Thyroid gland (tissue), 4 donors: ENCODE measurements around the gene SLCO3A1.

Experiments used
- POLR2A ChIP-seq, 2 donors: fragments of 450-650 bp; IDR thresholded peaks; one replicate each; pipeline ENCODE4 v1.6.1; 2017; ENCODE audit warnings: antibody characterized with exemption in 2 of 2, mild to moderate bottlenecking in 2 of 2, moderate library complexity in 1 of 2
- TF ChIP-seq, protein P1 (sequence below), 6 experiments: fragments of 200-600 bp in 3 of 6; fragments of 450-650 bp in 3 of 6; sonication (generic) in 3 of 6; IDR thresholded peaks; one replicate each; pipeline ENCODE4 v1.5.1; 2016 to 2019; ENCODE audit warnings: antibody characterized with exemption in 6 of 6, mild to moderate bottlenecking in 2 of 6, inconsistent platforms in 1 of 6, moderate library complexity in 1 of 6

DNA sequence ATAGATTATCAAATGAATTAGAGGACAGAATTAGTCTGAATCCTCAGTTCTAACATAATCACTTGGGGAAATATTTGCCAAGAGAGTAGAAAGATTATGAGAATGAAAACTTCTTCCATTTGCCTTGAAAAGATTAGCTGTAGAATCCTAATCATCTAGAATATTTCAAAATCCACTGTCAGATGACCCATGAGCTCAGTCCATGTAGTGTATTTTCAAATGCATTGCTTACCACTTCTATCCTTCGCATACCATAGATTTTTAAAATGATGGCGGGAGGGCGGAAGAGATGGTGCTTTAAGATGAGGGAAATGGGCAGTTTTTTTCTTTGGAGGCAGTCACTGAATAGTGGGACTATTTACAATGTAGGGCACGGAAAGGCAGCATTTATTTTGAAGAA, 136.3 kb downstream of the SLCO3A1 start:
- no peak for TF ChIP-seq POLR2A (IDR thresholded peaks at IDR 0.05)
- TF ChIP-seq, protein P1, sequence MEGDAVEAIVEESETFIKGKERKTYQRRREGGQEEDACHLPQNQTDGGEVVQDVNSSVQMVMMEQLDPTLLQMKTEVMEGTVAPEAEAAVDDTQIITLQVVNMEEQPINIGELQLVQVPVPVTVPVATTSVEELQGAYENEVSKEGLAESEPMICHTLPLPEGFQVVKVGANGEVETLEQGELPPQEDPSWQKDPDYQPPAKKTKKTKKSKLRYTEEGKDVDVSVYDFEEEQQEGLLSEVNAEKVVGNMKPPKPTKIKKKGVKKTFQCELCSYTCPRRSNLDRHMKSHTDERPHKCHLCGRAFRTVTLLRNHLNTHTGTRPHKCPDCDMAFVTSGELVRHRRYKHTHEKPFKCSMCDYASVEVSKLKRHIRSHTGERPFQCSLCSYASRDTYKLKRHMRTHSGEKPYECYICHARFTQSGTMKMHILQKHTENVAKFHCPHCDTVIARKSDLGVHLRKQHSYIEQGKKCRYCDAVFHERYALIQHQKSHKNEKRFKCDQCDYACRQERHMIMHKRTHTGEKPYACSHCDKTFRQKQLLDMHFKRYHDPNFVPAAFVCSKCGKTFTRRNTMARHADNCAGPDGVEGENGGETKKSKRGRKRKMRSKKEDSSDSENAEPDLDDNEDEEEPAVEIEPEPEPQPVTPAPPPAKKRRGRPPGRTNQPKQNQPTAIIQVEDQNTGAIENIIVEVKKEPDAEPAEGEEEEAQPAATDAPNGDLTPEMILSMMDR (IDR thresholded peaks at IDR 0.05) = no peak
